HG02870 (cell line): Measurements from ENCODE around the gene DOCK1.

Source experiments
- ATAC-seq: cut with Tn5 transposase; IDR thresholded peaks from one replicate; pipeline ENCODE4 v1.9.1; 2021; ENCODE audit warnings: mild to moderate bottlenecking, moderate library complexity; ENCODE audit not compliant: unreplicated experiment

The DOCK1 gene

GRCh38 chr10:127198307-127198706 is 293.1 kb downstream of the DOCK1 start:
- no peak for ATAC-seq

- ATAC-seq, result no peak
Observed at GRCh38 chr10:127198721-127199120, 293.5 kb downstream of the DOCK1 start.

GRCh38 chr10:127200646-127201045 is 295.4 kb downstream of the DOCK1 start:
- ATAC-seq, result no peak

GRCh38 chr10:127203067-127203466 is 297.8 kb downstream of the DOCK1 start:
- no peak for ATAC-seq

GRCh38 chr10:127207081-127207480 is 301.9 kb downstream of the DOCK1 start:
- ATAC-seq, result no peak

- no peak for ATAC-seq
Observed at GRCh38 chr10:127210936-127211466, 305.8 kb downstream of the DOCK1 start.

- ATAC-seq, result no peak
Observed at GRCh38 chr10:127215866-127216265, 310.6 kb downstream of the DOCK1 start.

- no peak for ATAC-seq
Observed at GRCh38 chr10:127216274-127216673, 311.0 kb downstream of the DOCK1 start.

- ATAC-seq, result no peak
Observed at GRCh38 chr10:127216786-127217185, 311.6 kb downstream of the DOCK1 start.

GRCh38 chr10:127218658-127219057 is 313.4 kb downstream of the DOCK1 start:
- ATAC-seq, result no peak

GRCh38 chr10:127221281-127221680 is 316.1 kb downstream of the DOCK1 start:
- no peak for ATAC-seq

- no peak for ATAC-seq
Observed at GRCh38 chr10:127227027-127227426, 321.8 kb downstream of the DOCK1 start.

- no peak for ATAC-seq
Observed at GRCh38 chr10:127227663-127228062, 322.4 kb downstream of the DOCK1 start.

GRCh38 chr10:127228195-127228787 is 323.1 kb downstream of the DOCK1 start:
- no peak for ATAC-seq

GRCh38 chr10:127234306-127234800 is 329.1 kb downstream of the DOCK1 start:
- no peak for ATAC-seq

- no peak for ATAC-seq
Observed at GRCh38 chr10:127236266-127236665, 331.0 kb downstream of the DOCK1 start.

GRCh38 chr10:127242914-127243313 is 337.7 kb downstream of the DOCK1 start:
- no peak for ATAC-seq

- ATAC-seq, result no peak
Observed at GRCh38 chr10:127243490-127244272, 338.5 kb downstream of the DOCK1 start.

- no peak for ATAC-seq
Observed at GRCh38 chr10:127245456-127245855, 340.2 kb downstream of the DOCK1 start.

GRCh38 chr10:127250031-127250430 is 344.8 kb downstream of the DOCK1 start:
- ATAC-seq, result no peak

GRCh38 chr10:127252818-127253217 is 347.6 kb downstream of the DOCK1 start:
- ATAC-seq, result no peak

- ATAC-seq, result no peak
Observed at GRCh38 chr10:127254276-127254675, 349.0 kb downstream of the DOCK1 start.
